Neuronal stem cell (in vitro differentiated cells): ENCODE results near the gene MACF1.
"Not testable (repeated sequence)": the region's sequence is repeated elsewhere in the genome, so short reads cannot be mapped to it uniquely, and the experiment has no call there.

Experiments used
- DNase-seq: peaks from one replicate; pipeline ENCODE4 v3.0.0-alpha.2; 2013; ENCODE audit warnings: low spot score
- H2AFZ ChIP-seq: one replicate; pipeline ENCODE4 v1.6.1; 2013; ENCODE audit warnings: mild to moderate bottlenecking, low read length, inconsistent platforms
- H2AK5ac ChIP-seq: 2 replicates; pipeline ENCODE4 v1.6.1; 2013; ENCODE audit warnings: low read depth, mild to moderate bottlenecking, inconsistent platforms, low read length, moderate library complexity, mixed read lengths
- H2BK120ac ChIP-seq: 2 replicates; pipeline ENCODE4 v1.6.1; 2013; ENCODE audit warnings: low read depth, mild to moderate bottlenecking, inconsistent platforms, low read length, moderate library complexity, mixed read lengths
- H2BK12ac ChIP-seq: one replicate; pipeline ENCODE4 v1.6.1; 2013; ENCODE audit warnings: low read length, inconsistent platforms
- H2BK15ac ChIP-seq: 2 replicates; pipeline ENCODE4 v1.6.1; 2013; ENCODE audit warnings: mild to moderate bottlenecking, low read length, inconsistent platforms, mixed read lengths
- H2BK5ac ChIP-seq: one replicate; pipeline ENCODE4 v1.6.1; 2013; ENCODE audit warnings: inconsistent platforms, mild to moderate bottlenecking, low read length, moderate library complexity
- H3K14ac ChIP-seq: one replicate; pipeline ENCODE4 v1.6.1; 2013; ENCODE audit warnings: low read length, inconsistent platforms
- H3K18ac ChIP-seq: 2 replicates; pipeline ENCODE4 v1.6.1; 2013; ENCODE audit warnings: low read length, inconsistent platforms
- H3K23ac ChIP-seq: 2 replicates; pipeline ENCODE4 v1.6.1; 2013; ENCODE audit warnings: low read depth, mild to moderate bottlenecking, mixed read lengths, low read length, inconsistent platforms; ENCODE audit not compliant: poor library complexity
- H3K27ac ChIP-seq: replicated peaks from 3 replicates; pipeline ENCODE4 v1.5.1; 2013; ENCODE audit warnings: low read length, inconsistent platforms
- H3K27me3 ChIP-seq, 3 experiments: 2 replicates each; pipeline ENCODE4 v1.6.1; 2013; ENCODE audit warnings: low read length in 3 of 3, mild to moderate bottlenecking in 2 of 3, inconsistent platforms in 1 of 3, low read depth in 1 of 3, mixed read lengths in 1 of 3, moderate library complexity in 1 of 3; ENCODE audit not compliant: control insufficient read depth in 3 of 3, insufficient read depth in 3 of 3
- H3K36me3 ChIP-seq, 2 donors: replicated peaks in 1 of 2; 2 replicates each; pipeline ENCODE4 v1.6.1; 2013; ENCODE audit warnings: low read length in 2 of 2; ENCODE audit not compliant: control insufficient read depth in 2 of 2, insufficient read depth in 2 of 2
- H3K4ac ChIP-seq: 2 replicates; pipeline ENCODE4 v1.6.1; 2013; ENCODE audit warnings: inconsistent platforms, mild to moderate bottlenecking, low read length, moderate library complexity
- H3K4me1 ChIP-seq, 2 donors: 1 replicate in 1 of 2; 2 replicates in 1 of 2; pipeline ENCODE4 v1.6.1; 2013; ENCODE audit warnings: low read length in 2 of 2, low read depth in 1 of 2; ENCODE audit not compliant: control insufficient read depth in 2 of 2, insufficient read depth in 1 of 2
- H3K4me2 ChIP-seq: one replicate; pipeline ENCODE4 v1.6.1; 2013; ENCODE audit warnings: mild to moderate bottlenecking, low read length, inconsistent platforms; ENCODE audit not compliant: insufficient read depth, poor library complexity, severe bottlenecking
- H3K4me3 ChIP-seq, 2 donors: 2 replicates each; pipeline ENCODE4 v1.5.1; 2013; ENCODE audit warnings: low read length in 2 of 2, mild to moderate bottlenecking in 2 of 2, inconsistent platforms in 1 of 2, moderate library complexity in 1 of 2
- H3K79me1 ChIP-seq: one replicate; pipeline ENCODE4 v1.6.1; 2013; ENCODE audit warnings: low read depth, mild to moderate bottlenecking, inconsistent platforms, low read length, moderate library complexity
- H3K9ac ChIP-seq: one replicate; pipeline ENCODE4 v1.6.1; 2013; ENCODE audit warnings: mild to moderate bottlenecking, low read depth, low read length, inconsistent platforms; ENCODE audit not compliant: poor library complexity
- H3K9me3 ChIP-seq, 2 donors: replicated peaks in 1 of 2; 2 replicates each; pipeline versions ENCODE3 to v1.6.1; 2013; ENCODE audit warnings: low read length in 2 of 2, mild to moderate bottlenecking in 2 of 2, inconsistent platforms in 1 of 2, low read depth in 1 of 2, mixed read lengths in 1 of 2, moderate library complexity in 1 of 2; ENCODE audit not compliant: control insufficient read depth in 2 of 2, insufficient read depth in 1 of 2
- H4K8ac ChIP-seq: one replicate; pipeline ENCODE4 v1.6.1; 2013; ENCODE audit warnings: low read depth, mild to moderate bottlenecking, inconsistent platforms, low read length, moderate library complexity
- H4K91ac ChIP-seq: one replicate; pipeline ENCODE4 v1.6.1; 2013; ENCODE audit warnings: low read length, low read depth, mild to moderate bottlenecking, inconsistent platforms; ENCODE audit not compliant: poor library complexity
- WGBS, 2 donors: extraction: QIAGEN DNeasy Blood & Tissue Kit; methylation state at CpG; one replicate each; pipeline ENCODE4 v1.1.7; 2013; ENCODE audit warnings: missing lambda C conversion rate in 2 of 2, mixed read lengths in 1 of 2; ENCODE audit not compliant: insufficient read length in 2 of 2, insufficient replicate concordance in 1 of 2; ENCODE audit errors: extremely low coverage in 2 of 2; 5-methylcytosine and 5-hydroxymethylcytosine counted together

MACF1 gene

DNA sequence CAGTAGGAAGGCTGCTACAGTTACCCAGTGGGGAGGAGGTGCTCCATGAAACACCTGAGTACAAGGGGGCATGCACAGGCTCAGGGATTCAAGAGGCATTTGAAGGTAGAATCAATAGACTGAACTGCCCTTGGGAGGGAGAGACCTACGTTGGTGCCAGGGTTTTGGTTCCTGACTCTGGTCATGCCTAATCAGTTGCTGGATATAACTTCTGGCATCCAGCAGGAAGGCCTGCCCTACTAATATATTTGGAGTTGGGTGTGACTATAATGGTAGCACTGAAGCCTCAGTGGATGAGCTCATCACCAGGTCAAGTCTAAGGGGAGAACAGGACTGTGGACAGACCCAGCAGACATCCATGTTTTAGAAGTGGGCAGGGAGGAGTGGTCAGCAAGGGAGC lies 271.1 kb downstream of the MACF1 start:
- peaks cover 25 to 87% of the 10 kb centered on the region in 2 donors for H3K36me3 ChIP-seq
- not testable (repeated sequence) for H3K9ac ChIP-seq, H2BK5ac ChIP-seq, DNase-seq, H2AK5ac ChIP-seq, H3K27me3 ChIP-seq, H3K27ac ChIP-seq, H3K23ac ChIP-seq, H3K18ac ChIP-seq, H2AFZ ChIP-seq, H4K8ac ChIP-seq, H4K91ac ChIP-seq, H3K9me3 ChIP-seq, H2BK120ac ChIP-seq, H3K4me3 ChIP-seq, H3K4me1 ChIP-seq, H2BK12ac ChIP-seq, H3K4me2 ChIP-seq, H3K79me1 ChIP-seq, H3K14ac ChIP-seq, H2BK15ac ChIP-seq, H3K4ac ChIP-seq
- WGBS, 2 donors = no CpG with 5 or more reads among the region's 1 CpG

DNA sequence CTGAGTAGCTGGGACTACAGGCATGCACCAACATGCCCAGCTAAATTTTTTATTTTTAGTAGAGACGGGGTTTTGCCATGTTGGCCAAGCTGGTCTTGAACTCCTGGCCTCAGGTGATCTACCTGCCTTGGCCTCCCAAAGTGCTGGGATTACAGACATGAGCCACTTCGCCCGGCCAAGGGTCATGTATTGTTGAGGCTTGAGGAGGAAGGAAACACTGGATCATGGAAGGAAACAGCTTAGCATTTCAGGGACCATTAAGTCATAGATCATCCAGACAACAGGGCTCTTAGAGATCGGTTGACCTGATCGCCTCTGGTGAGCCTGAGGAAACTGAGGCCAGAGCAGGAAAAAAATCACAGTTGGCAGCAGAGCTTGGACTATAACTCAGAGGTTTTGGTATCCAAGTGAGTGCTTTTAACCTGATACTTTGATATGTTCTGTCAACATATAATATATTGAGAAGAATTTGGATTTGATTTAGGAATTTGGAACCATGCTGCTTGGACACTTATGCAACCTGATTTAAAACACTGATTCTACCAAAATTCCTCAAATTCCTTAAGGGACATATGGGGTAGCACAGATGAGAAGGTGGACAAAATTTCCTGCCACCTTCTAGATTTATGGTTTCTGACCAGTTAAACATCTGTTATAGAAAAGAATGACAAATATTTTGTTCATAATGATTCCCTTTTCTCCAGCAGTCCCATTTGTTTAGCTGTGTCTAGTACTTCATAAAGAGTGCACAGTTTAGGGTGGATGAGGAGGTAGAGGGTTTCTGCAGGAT lies 273.8 kb downstream of the MACF1 start:
- H3K36me3 ChIP-seq = peaks cover 32 to 82% of the 10 kb centered on the region in 2 donors
- no peak overlapping the region for H2BK15ac ChIP-seq
- H2BK120ac ChIP-seq = no peak overlapping the region
- H3K23ac ChIP-seq = no peak overlapping the region
- no peak overlapping the region for H2AFZ ChIP-seq
- H3K4me2 ChIP-seq = no peak overlapping the region
- no peaks in the 10 kb centered on the region for H3K27me3 ChIP-seq
- H3K18ac ChIP-seq = no peak overlapping the region
- H3K4me3 ChIP-seq = no peak overlapping the region
- H2AK5ac ChIP-seq = no peak overlapping the region
- no peaks in the 10 kb centered on the region for H3K79me1 ChIP-seq
- no peak overlapping the region for H3K9ac ChIP-seq
- no peak overlapping the region for H2BK5ac ChIP-seq
- no peak overlapping the region for H3K14ac ChIP-seq
- no peak overlapping the region for H2BK12ac ChIP-seq
- H4K91ac ChIP-seq = no peak overlapping the region
- H3K9me3 ChIP-seq = no peaks in the 10 kb centered on the region
- no peak overlapping the region for H4K8ac ChIP-seq
- peaks cover 0 to 4% of the 10 kb centered on the region in 2 donors for H3K4me1 ChIP-seq
- no CpG with 5 or more reads among the region's 5 CpGs for WGBS, 2 donors
- no peak for DNase-seq
- no peak overlapping the region for H3K4ac ChIP-seq
- no peak overlapping the region for H3K27ac ChIP-seq

DNA sequence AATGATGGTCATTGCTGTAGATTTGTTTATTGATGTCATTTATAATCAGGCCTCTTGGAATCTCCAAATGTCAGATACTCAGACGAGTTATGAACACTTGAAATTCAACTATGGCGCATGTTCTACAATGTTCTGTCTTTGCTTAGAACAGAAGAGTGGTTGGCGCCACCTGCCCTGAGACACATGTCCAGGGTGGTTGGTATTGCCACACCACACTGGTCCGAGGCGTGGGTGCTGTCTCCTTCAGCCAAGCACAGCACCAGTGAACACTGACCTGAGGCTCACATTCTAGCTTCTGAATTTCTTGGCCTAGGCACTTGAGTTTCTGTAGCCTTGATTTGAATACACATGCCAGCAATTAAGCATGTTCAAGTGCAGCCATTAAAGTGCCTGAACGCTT lies 276.8 kb downstream of the MACF1 start:
- Histone ChIP-seq H3K36me3 (peaks cover 41 to 88% of the 10 kb centered on the region in 2 donors), H2BK120ac (no peak overlapping the region), H3K14ac (no peak overlapping the region), H3K9ac (no peak overlapping the region), H3K27ac (no peak overlapping the region), H2AFZ (no peak overlapping the region), H3K9me3 (no peaks in the 10 kb centered on the region), H2BK12ac (no peak overlapping the region), H4K91ac (no peak overlapping the region), H3K4ac (no peak overlapping the region), H3K4me1 (peaks cover 0 to 4% of the 10 kb centered on the region in 2 donors), H2BK5ac (no peak overlapping the region), H3K27me3 (no peaks in the 10 kb centered on the region), H3K4me3 (no peak overlapping the region), H3K79me1 (no peaks in the 10 kb centered on the region), H2AK5ac (no peak overlapping the region), H3K18ac (no peak overlapping the region), H4K8ac (no peak overlapping the region), H3K23ac (no peak overlapping the region), H2BK15ac (no peak overlapping the region), H3K4me2 (no peak overlapping the region)
- no CpG with 5 or more reads among the region's 6 CpGs for WGBS, 2 donors
- DNase-seq = no peak

DNA sequence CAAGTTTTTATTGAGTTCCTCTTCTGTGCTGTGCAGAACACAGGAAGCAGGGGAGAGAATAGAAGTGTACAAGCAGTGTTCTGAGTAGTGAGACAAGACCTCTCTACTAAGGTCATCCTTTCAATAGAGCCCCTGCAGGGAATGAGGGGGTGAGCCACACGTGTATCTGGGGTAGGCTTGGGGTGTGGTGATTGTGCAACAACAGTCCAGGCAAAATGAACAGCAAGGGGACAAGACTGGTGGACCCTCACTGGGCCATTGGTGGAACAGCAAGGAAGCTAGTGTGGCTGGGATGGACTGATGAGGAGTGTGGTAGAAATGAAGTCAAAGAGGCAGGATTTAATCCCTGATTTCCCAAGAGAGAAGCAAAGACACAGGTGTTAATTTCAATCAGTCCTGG lies 278.8 kb downstream of the MACF1 start:
- no peak overlapping the region for H2BK15ac ChIP-seq
- no peak overlapping the region for H2BK12ac ChIP-seq
- no peak overlapping the region for H4K8ac ChIP-seq
- no peak overlapping the region for H3K23ac ChIP-seq
- H3K4me1 ChIP-seq = peaks cover 0 to 4% of the 10 kb centered on the region in 2 donors
- no peaks in the 10 kb centered on the region for H3K79me1 ChIP-seq
- H3K9ac ChIP-seq = no peak overlapping the region
- no peak for DNase-seq
- no peak overlapping the region for H2AK5ac ChIP-seq
- H2AFZ ChIP-seq = no peak overlapping the region
- no peak overlapping the region for H3K4me3 ChIP-seq
- H3K4me2 ChIP-seq = no peak overlapping the region
- no peaks in the 10 kb centered on the region for H3K27me3 ChIP-seq
- no peak overlapping the region for H2BK5ac ChIP-seq
- H3K18ac ChIP-seq = no peak overlapping the region
- H4K91ac ChIP-seq = no peak overlapping the region
- peaks cover 41 to 93% of the 10 kb centered on the region in 2 donors for H3K36me3 ChIP-seq
- no peak overlapping the region for H3K4ac ChIP-seq
- WGBS, 2 donors = no CpG with 5 or more reads among the region's 1 CpG
- H3K14ac ChIP-seq = no peak overlapping the region
- H3K27ac ChIP-seq = no peak overlapping the region
- no peaks in the 10 kb centered on the region for H3K9me3 ChIP-seq
- H2BK120ac ChIP-seq = no peak overlapping the region
